H1 (cell line): ENCODE data around the gene KLHDC8A. TPM values are rescaled to one million over a fixed set of nuclear protein-coding genes. Genes with fewer than 3 reads are reported as not detected.
A peak's percentile ranks its signal among the peaks of the same experiment; 100 is the strongest.

Experiments
- CTCF ChIA-PET: fragments of 300-600 bp; sonication (Branson Sonifier 250); formaldehyde crosslinking; loops from one replicate; lab custom pipeline; 2021; ENCODE audit not compliant: partially characterized antibody; lab: Charles Lee
- POLR2A ChIA-PET: fragments of 300-600 bp; sonication (Branson Sonifier 250); formaldehyde crosslinking; loops from one replicate; lab custom pipeline; 2021; ENCODE audit warnings: inconsistent platforms; ENCODE audit not compliant: partially characterized antibody; lab: Charles Lee
- DNase-seq, 2 experiments: peaks; one replicate each; pipeline versions ENCODE4 v3.0.0 to v3.0.0-alpha.2; 2010 to 2022; ENCODE audit warnings: low spot score in 2 of 2, low read depth in 1 of 2, mixed read lengths in 1 of 2
- FAIRE-seq: peaks from 2 replicates; lab custom pipeline; 2011; peaks lifted over from hg19 to GRCh38; lab: Jason Lieb, UNC
- H2AFZ ChIP-seq: 2 replicates; pipeline ENCODE4 v1.8.1; 2012; ENCODE audit warnings: low read length, inconsistent platforms
- H2AK5ac ChIP-seq: 2 replicates; pipeline ENCODE4 v1.6.1; 2013; ENCODE audit warnings: low read depth, low read length
- H2BK120ac ChIP-seq: replicated peaks from 2 replicates; pipeline ENCODE3; 2013; ENCODE audit warnings: low read depth, low read length, inconsistent platforms
- H2BK12ac ChIP-seq: 2 replicates; pipeline ENCODE4 v1.6.1; 2013; ENCODE audit warnings: low read depth, low read length
- H2BK15ac ChIP-seq: 2 replicates; pipeline ENCODE4 v1.6.1; 2013; ENCODE audit warnings: low read length
- H2BK20ac ChIP-seq: 2 replicates; pipeline ENCODE4 v1.6.1; 2013; ENCODE audit warnings: low read length
- H2BK5ac ChIP-seq: 2 replicates; pipeline ENCODE4 v1.6.1; 2013; ENCODE audit warnings: low read depth, low read length
- H3K14ac ChIP-seq: 2 replicates; pipeline ENCODE4 v1.6.1; 2013; ENCODE audit warnings: inconsistent platforms; ENCODE audit not compliant: insufficient read length
- H3K18ac ChIP-seq: 2 replicates; pipeline ENCODE4 v1.6.1; 2013; ENCODE audit warnings: low read length; ENCODE audit errors: extremely low read depth
- H3K23ac ChIP-seq: 2 replicates; pipeline ENCODE4 v1.6.1; 2013; ENCODE audit warnings: inconsistent platforms; ENCODE audit not compliant: insufficient read length
- H3K23me2 ChIP-seq: 2 replicates; pipeline ENCODE4 v1.6.1; 2013; ENCODE audit warnings: low read depth, low read length
- H3K27ac ChIP-seq: 2 replicates; pipeline ENCODE4 v1.6.1; 2011; ENCODE audit warnings: low read depth, low read length, inconsistent platforms
- H3K27me3 ChIP-seq, 4 experiments: replicated peaks in 1 of 4; 1 replicate in 1 of 4; 2 replicates in 3 of 4; pipeline versions ENCODE4 v1.6.1 to v1.8.1; 2011 to 2013; ENCODE audit warnings: low read length in 3 of 4, mild to moderate bottlenecking in 3 of 4, inconsistent platforms in 2 of 4, mixed read lengths in 2 of 4, moderate library complexity in 1 of 4; ENCODE audit not compliant: control insufficient read depth in 3 of 4, insufficient read depth in 3 of 4; ENCODE audit errors: extremely low read depth in 1 of 4
- H3K36me3 ChIP-seq, 4 experiments: 2 replicates each; pipeline versions ENCODE4 v1.6.1 to v1.8.1; 2011 to 2013; ENCODE audit warnings: mild to moderate bottlenecking in 4 of 4, low read length in 3 of 4, moderate library complexity in 2 of 4, control low read depth in 1 of 4, inconsistent platforms in 1 of 4; ENCODE audit not compliant: insufficient read depth in 4 of 4, control insufficient read depth in 2 of 4
- H3K4ac ChIP-seq: replicated peaks from 2 replicates; pipeline ENCODE3; 2013; ENCODE audit warnings: low read length, low read depth, mixed read lengths, inconsistent platforms; ENCODE audit not compliant: insufficient read length
- H3K4me1 ChIP-seq, 4 experiments: replicated peaks in 1 of 4; 1 replicate in 1 of 4; 2 replicates in 3 of 4; pipeline versions ENCODE4 v1.6.1 to v1.8.1; 2011 to 2013; ENCODE audit warnings: low read length in 3 of 4, inconsistent platforms in 2 of 4, mixed read lengths in 1 of 4; ENCODE audit not compliant: insufficient read depth in 4 of 4, control insufficient read depth in 3 of 4
- H3K4me2 ChIP-seq, 2 experiments: 2 replicates each; pipeline versions ENCODE4 v1.6.1 to v1.8.1; 2011 to 2013; ENCODE audit warnings: low read depth in 2 of 2, low read length in 2 of 2, control low read depth in 1 of 2, inconsistent platforms in 1 of 2, mild to moderate bottlenecking in 1 of 2; ENCODE audit not compliant: insufficient read depth in 1 of 2
- H3K4me3 ChIP-seq, 4 experiments: fragments of 200-600, 300-600 bp in 1 of 4; sonication (generic), shearing (Covaris generic), sonication (Bioruptor Twin) in 1 of 4; 2 replicates each; pipeline versions ENCODE4 v1.5.1 to v1.8.1; 2011 to 2016; ENCODE audit warnings: low read length in 4 of 4, low read depth in 3 of 4, control low read depth in 2 of 4, inconsistent platforms in 2 of 4, mild to moderate bottlenecking in 2 of 4, mixed read lengths in 1 of 4, moderate library complexity in 1 of 4; ENCODE audit not compliant: insufficient read depth in 2 of 4; ENCODE audit errors: extremely low read depth in 1 of 4
- H3K56ac ChIP-seq: replicated peaks from 2 replicates; pipeline ENCODE3; 2013; ENCODE audit warnings: low read depth, mild to moderate bottlenecking, mixed read lengths, low read length, inconsistent platforms; ENCODE audit not compliant: insufficient read length
- H3K79me1 ChIP-seq: 2 replicates; pipeline ENCODE4 v1.6.1; 2013; ENCODE audit warnings: low read depth, low read length, control low read depth
- H3K79me2 ChIP-seq, 2 experiments: 2 replicates each; pipeline versions ENCODE4 v1.6.1 to v1.8.1; 2012 to 2013; ENCODE audit warnings: low read length in 2 of 2, mild to moderate bottlenecking in 2 of 2, inconsistent platforms in 1 of 2; ENCODE audit not compliant: insufficient read depth in 2 of 2, control insufficient read depth in 1 of 2
- H3K9ac ChIP-seq, 4 experiments: replicated peaks in 1 of 4; 1 replicate in 1 of 4; 2 replicates in 3 of 4; pipeline versions ENCODE4 v1.6.1 to v1.8.1; 2011 to 2013; ENCODE audit warnings: low read depth in 3 of 4, low read length in 3 of 4, control low read depth in 2 of 4, mild to moderate bottlenecking in 2 of 4, moderate library complexity in 2 of 4, inconsistent platforms in 1 of 4; ENCODE audit errors: extremely low read depth in 1 of 4
- H3K9me3 ChIP-seq, 2 experiments: 2 replicates each; pipeline versions ENCODE4 v1.6.1 to v1.8.1; 2012 to 2013; ENCODE audit warnings: mild to moderate bottlenecking in 2 of 2, moderate library complexity in 2 of 2, control low read depth in 1 of 2, inconsistent platforms in 1 of 2, low read depth in 1 of 2, low read length in 1 of 2, mixed read lengths in 1 of 2; ENCODE audit not compliant: insufficient read depth in 2 of 2
- H4K20me1 ChIP-seq, 2 experiments: replicated peaks in 1 of 2; 2 replicates each; pipeline versions ENCODE3 to v1.8.1; 2011 to 2013; ENCODE audit warnings: inconsistent platforms in 2 of 2, low read length in 2 of 2, mild to moderate bottlenecking in 1 of 2; ENCODE audit not compliant: insufficient read depth in 2 of 2, control insufficient read depth in 1 of 2
- H4K5ac ChIP-seq: 2 replicates; pipeline ENCODE4 v1.6.1; 2013; ENCODE audit warnings: low read length, low read depth, mixed read lengths, inconsistent platforms; ENCODE audit not compliant: insufficient read length
- H4K8ac ChIP-seq: 2 replicates; pipeline ENCODE4 v1.8.0; 2013; ENCODE audit warnings: mild to moderate bottlenecking, moderate library complexity, low read length, inconsistent platforms; ENCODE audit not compliant: insufficient read depth; ENCODE audit errors: extremely low read depth
- H4K91ac ChIP-seq: replicated peaks from 2 replicates; pipeline ENCODE3; 2013; ENCODE audit warnings: low read length, mixed read lengths, inconsistent platforms; ENCODE audit not compliant: insufficient read length
- BACH1 ChIP-seq: IDR thresholded peaks from 2 replicates; pipeline ENCODE4 v1.6.1; 2012; ENCODE audit warnings: low read length, improper control_type of control experiment
- CTBP2 ChIP-seq: IDR thresholded peaks from 2 replicates; pipeline ENCODE4 v1.7.0; 2011; ENCODE audit warnings: borderline replicate concordance, mild to moderate bottlenecking, moderate library complexity, mixed read lengths, low read length; ENCODE audit not compliant: insufficient read depth, insufficient read length
- HDAC2 ChIP-seq, 2 experiments: fragments of 300-600 bp in 1 of 2; sonication (generic) in 1 of 2; IDR thresholded peaks; 2 replicates each; pipeline ENCODE4 v1.6.1; 2011 to 2012; ENCODE audit warnings: low read depth in 2 of 2, low read length in 2 of 2, mild to moderate bottlenecking in 2 of 2, moderate library complexity in 2 of 2, borderline replicate concordance in 1 of 2, inconsistent platforms in 1 of 2
- HDAC6 ChIP-seq: IDR thresholded peaks from one replicate; pipeline ENCODE4 v1.7.1; 2012; ENCODE audit warnings: low read depth, mild to moderate bottlenecking, inconsistent platforms, low read length, moderate library complexity
- JUND ChIP-seq: IDR thresholded peaks from 2 replicates; pipeline ENCODE4 v1.6.1; 2011; ENCODE audit warnings: mild to moderate bottlenecking, improper control_type of control experiment, low read length
- MAFK ChIP-seq: IDR thresholded peaks from 2 replicates; pipeline ENCODE4 v1.6.1; 2012; ENCODE audit warnings: low read depth, mild to moderate bottlenecking, improper control_type of control experiment, low read length
- RBBP5 ChIP-seq: IDR thresholded peaks from 2 replicates; pipeline ENCODE4 v1.7.1; 2012; ENCODE audit warnings: low read depth, mild to moderate bottlenecking, inconsistent platforms, low read length, moderate library complexity, borderline replicate concordance
- RFX5 ChIP-seq: IDR thresholded peaks from 2 replicates; pipeline ENCODE4 v1.6.1; 2011; ENCODE audit warnings: low read depth, low read length, improper control_type of control experiment, borderline replicate concordance
- SP2 ChIP-seq: IDR thresholded peaks from 2 replicates; pipeline ENCODE4 v1.6.1; 2012; ENCODE audit warnings: mild to moderate bottlenecking, low read length, inconsistent platforms
- WGBS, 2 experiments: shearing (Covaris generic) in 1 of 2; methylation state at CpG; one replicate each; pipeline versions ENCODE4 v1.1.6 to v1.1.7; 2013 to 2015; ENCODE audit warnings: low lambda C conversion rate in 2 of 2, mixed read lengths in 2 of 2, inconsistent platforms in 1 of 2, low coverage in 1 of 2, missing lambda C conversion rate in 1 of 2; ENCODE audit not compliant: insufficient replicate concordance in 2 of 2, insufficient coverage in 1 of 2, insufficient read length in 1 of 2; ENCODE audit errors: extremely low coverage in 1 of 2, missing lambda C conversion rate in 1 of 2; 5-methylcytosine and 5-hydroxymethylcytosine counted together
- polyA plus RNA-seq, 7 experiments: library from polyadenylated mRNA; depleted of rRNA in 3 of 7; stranded (reverse) in 5 of 7; unstranded in 2 of 7; fragments of >200 nt in 5 of 7; fragments of 200-250 nt in 2 of 7; gene quantifications; 1 replicate in 5 of 7; 2 replicates in 1 of 7; 4 replicates in 1 of 7; pipeline versions ENCODE4 v1.2.1 to v1.2.3, GENCODE V29; 2011 to 2013; ENCODE audit warnings: missing spikeins in 2 of 7, mixed read lengths in 2 of 7
- total RNA-seq: library from RNA; stranded (reverse); fragmentation: NEBNext Ultra II Directional; extraction: Animal tissue kit (Norgen Biotek cat#: 25700); gene quantifications from 2 replicates; pipeline ENCODE4 v1.2.1, GENCODE V29; 2021
- TF ChIP-seq, protein P1 (sequence below), 3 experiments: IDR thresholded peaks; 1 replicate in 2 of 3; 2 replicates in 1 of 3; pipeline versions ENCODE4 v1.5.1 to v1.6.1; 2011; ENCODE audit warnings: low read length in 3 of 3, mild to moderate bottlenecking in 3 of 3, inconsistent platforms in 2 of 3, low read depth in 1 of 3, moderate library complexity in 1 of 3; ENCODE audit not compliant: insufficient read depth in 1 of 3; ENCODE audit errors: control extremely low read depth in 1 of 3

KLHDC8A gene
- total and polyA plus RNA-seq, 2 of the 8 experiments (the other 6 are each of a cell fraction or from before 2014, with no cell fraction given) = 1.9 to 3.4 TPM

DNA sequence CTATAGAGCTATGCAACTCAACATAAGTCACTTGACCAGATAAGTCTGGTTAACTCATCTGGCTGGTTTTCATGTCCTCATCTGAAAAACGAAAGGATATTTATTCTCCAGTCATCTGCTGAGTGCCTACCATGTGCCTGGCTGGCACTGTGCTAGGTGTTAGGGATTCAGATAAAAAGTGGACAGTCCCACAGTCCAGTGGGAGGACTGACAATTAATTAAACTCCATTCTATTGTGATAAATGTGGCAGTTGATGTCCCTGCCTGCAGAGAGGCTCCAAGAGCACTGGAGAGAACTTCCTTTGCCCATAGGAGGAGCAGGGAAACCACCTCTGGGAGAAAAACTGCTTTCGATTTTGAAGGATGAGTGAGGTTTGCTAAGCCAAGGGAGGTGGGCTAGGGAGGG lies 40.6 kb downstream of the KLHDC8A start:
- no peak for DNase-seq
- Histone ChIP-seq H3K9me3 (no peaks in the 10 kb centered on the region), H3K14ac (no peak overlapping the region), H2BK12ac (no peak overlapping the region), H3K79me2 (peaks cover 44 to 85% of the 10 kb centered on the region in 2 experiments), H2BK20ac (no peak overlapping the region), H4K91ac (no peak overlapping the region), H2BK15ac (no peak overlapping the region), H3K4me3 (no peak overlapping the region), H3K23me2 (peaks cover 8% of the 10 kb centered on the region), H3K79me1 (peaks cover 45% of the 10 kb centered on the region), H3K4me1 (peaks cover 35 to 60% (median 50%) of the 10 kb centered on the region in 4 experiments), H3K18ac (no peak overlapping the region), H3K27ac (no peak overlapping the region), H4K8ac (no peak overlapping the region), H4K20me1 (peaks cover 11 to 36% of the 10 kb centered on the region in 2 experiments), H3K27me3 (no peaks in the 10 kb centered on the region), H2BK120ac (no peak overlapping the region), H2AFZ (no peak overlapping the region), H3K4ac (no peak overlapping the region), H3K4me2 (peak overlapping the region in 1 of 2 experiments; percentile 65; a peak in 1 of 4 replicates), H4K5ac (no peak overlapping the region), H3K9ac (no peak overlapping the region), H2AK5ac (0 out of 2 replicates have a peak overlapping the region, but pooled peaks have one; percentile 30), H3K36me3 (peaks cover 2 to 13% (median 9%) of the 10 kb centered on the region in 4 experiments; a peak in 7 of 8 replicates), H2BK5ac (no peak overlapping the region), H3K23ac (no peak overlapping the region), H3K56ac (no peak overlapping the region)
- POLR2A ChIA-PET = interaction anchor here (3.4 to 11.0 kb wide), 4 partner anchors 9 to 22 kb away, joined by 14 to 134 read pairs (median 81); no protein-coding TSS in a partner anchor
- CTCF ChIA-PET = interaction anchor here (4.3 to 67.1 kb wide), 3 partner anchors 10 to 46 kb away, joined by 33 to 2424 read pairs (median 313); no protein-coding TSS in a partner anchor
- no peak for FAIRE-seq
- WGBS, 2 experiments = 73% methylated on average over 2 of the region's 2 CpGs; no CpG with 5 or more reads in 1 of the 2 experiments
- TF ChIP-seq HDAC6 = no peak
- TF ChIP-seq RFX5 = no peak
- TF ChIP-seq BACH1 = no peak
- TF ChIP-seq SP2 = no peak
- TF ChIP-seq MAFK = no peak
- TF ChIP-seq, protein P1, sequence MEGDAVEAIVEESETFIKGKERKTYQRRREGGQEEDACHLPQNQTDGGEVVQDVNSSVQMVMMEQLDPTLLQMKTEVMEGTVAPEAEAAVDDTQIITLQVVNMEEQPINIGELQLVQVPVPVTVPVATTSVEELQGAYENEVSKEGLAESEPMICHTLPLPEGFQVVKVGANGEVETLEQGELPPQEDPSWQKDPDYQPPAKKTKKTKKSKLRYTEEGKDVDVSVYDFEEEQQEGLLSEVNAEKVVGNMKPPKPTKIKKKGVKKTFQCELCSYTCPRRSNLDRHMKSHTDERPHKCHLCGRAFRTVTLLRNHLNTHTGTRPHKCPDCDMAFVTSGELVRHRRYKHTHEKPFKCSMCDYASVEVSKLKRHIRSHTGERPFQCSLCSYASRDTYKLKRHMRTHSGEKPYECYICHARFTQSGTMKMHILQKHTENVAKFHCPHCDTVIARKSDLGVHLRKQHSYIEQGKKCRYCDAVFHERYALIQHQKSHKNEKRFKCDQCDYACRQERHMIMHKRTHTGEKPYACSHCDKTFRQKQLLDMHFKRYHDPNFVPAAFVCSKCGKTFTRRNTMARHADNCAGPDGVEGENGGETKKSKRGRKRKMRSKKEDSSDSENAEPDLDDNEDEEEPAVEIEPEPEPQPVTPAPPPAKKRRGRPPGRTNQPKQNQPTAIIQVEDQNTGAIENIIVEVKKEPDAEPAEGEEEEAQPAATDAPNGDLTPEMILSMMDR (IDR thresholded peaks at IDR 0.05; ENCODE audit: control extremely low read depth in 1 of 3, insufficient read depth in 1 of 3, low read depth in 1 of 3, low read length in 3 of 3) = no peak
- no peak for TF ChIP-seq HDAC2 (IDR thresholded peaks at IDR 0.05; ENCODE audit: borderline replicate concordance in 1 of 2, low read depth in 2 of 2, low read length in 2 of 2)
- no peak for TF ChIP-seq CTBP2
- TF ChIP-seq JUND = no peak
- TF ChIP-seq RBBP5 = no peak
